ENCODE measurements around the gene KRTAP10-1. TPM values are rescaled to one million over a fixed set of nuclear protein-coding genes. Genes with fewer than 3 reads are reported as not detected.

Gene KRTAP10-1
- total and polyA plus RNA-seq, 2 of the 8 experiments (the other 6 are each of a cell fraction or from before 2014, with no cell fraction given): 0.08 TPM; not detected in 1

DNA sequence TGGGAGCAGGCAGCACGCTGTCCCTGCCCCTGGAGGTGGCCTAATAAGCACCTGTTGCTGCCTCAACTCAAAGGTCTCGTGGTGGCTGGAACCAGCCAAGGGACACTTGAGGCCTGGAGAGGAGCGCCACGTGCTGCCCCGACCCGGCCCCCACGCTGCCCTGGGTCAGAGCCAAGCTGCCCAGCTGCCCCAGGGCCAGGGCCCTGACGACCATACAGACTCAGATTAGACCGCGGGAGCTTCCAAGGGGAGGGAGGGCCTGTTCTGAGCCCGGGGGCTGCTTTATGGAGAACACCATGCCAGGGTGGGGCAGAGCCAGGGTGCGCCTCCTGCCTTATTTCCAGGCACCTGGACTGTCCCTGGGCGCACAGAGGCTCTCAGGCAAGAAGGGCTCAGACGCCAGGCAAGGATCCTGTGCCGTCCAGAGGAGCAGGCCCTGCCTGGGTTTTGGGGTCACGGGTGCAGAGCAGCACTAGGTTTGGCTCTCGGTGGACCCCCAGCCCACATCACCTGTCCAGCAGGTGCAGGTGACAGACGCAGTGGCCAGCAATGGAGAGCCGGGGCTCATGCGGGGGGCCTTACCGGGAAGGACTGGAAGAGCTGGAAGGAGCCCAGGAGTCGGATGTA is 18.6 kb downstream of the KRTAP10-1 start:
- Histone ChIP-seq H3K9ac (replicated peaks in 1 of 4; ENCODE audit: extremely low read depth in 1 of 4, low read depth in 3 of 4, low read length in 3 of 4) (no peak overlapping the region), H2AFZ (ENCODE audit: low read length) (no peak overlapping the region), H4K20me1 (replicated peaks in 1 of 2; ENCODE audit: control insufficient read depth in 1 of 2, insufficient read depth in 2 of 2, low read length in 2 of 2) (no peaks in the 10 kb centered on the region), H3K36me3 (ENCODE audit: control insufficient read depth in 2 of 4, insufficient read depth in 4 of 4, low read length in 3 of 4) (no peaks in the 10 kb centered on the region), H2BK20ac (ENCODE audit: low read length) (no peak overlapping the region), H3K27ac (ENCODE audit: low read depth, low read length) (no peak overlapping the region), H3K18ac (ENCODE audit: extremely low read depth, low read length) (peak overlapping the region; percentile 32; the same call in 1 of the 2 replicates), H3K4me3 (ENCODE audit: extremely low read depth in 1 of 4, insufficient read depth in 2 of 4, low read depth in 3 of 4, low read length in 4 of 4) (no peak overlapping the region), H4K8ac (ENCODE audit: extremely low read depth, insufficient read depth, low read length) (no peak overlapping the region; the same call in none of the 2 replicates), H3K23ac (ENCODE audit: insufficient read length) (no peak overlapping the region), H3K56ac (replicated peaks; ENCODE audit: insufficient read length, low read depth, low read length) (no peak overlapping the region), H2BK12ac (ENCODE audit: low read depth, low read length) (no peak overlapping the region), H4K5ac (ENCODE audit: insufficient read length, low read depth, low read length) (no peak overlapping the region), H3K27me3 (replicated peaks in 1 of 4; ENCODE audit: control insufficient read depth in 3 of 4, extremely low read depth in 1 of 4, insufficient read depth in 3 of 4, low read length in 3 of 4) (peaks cover 0 to 3% (median 0%) of the 10 kb centered on the region in 4 experiments; a peak in 1 of 7 replicates), H3K14ac (ENCODE audit: insufficient read length) (no peak overlapping the region), H2AK5ac (ENCODE audit: low read depth, low read length) (0 out of 2 replicates have a peak overlapping the region, but pooled peaks have one; percentile 39), H2BK120ac (replicated peaks; ENCODE audit: low read depth, low read length) (no peak overlapping the region), H3K23me2 (ENCODE audit: low read depth, low read length) (peaks cover 14% of the 10 kb centered on the region), H3K79me2 (ENCODE audit: control insufficient read depth in 1 of 2, insufficient read depth in 2 of 2, low read length in 2 of 2) (no peaks in the 10 kb centered on the region), H2BK15ac (ENCODE audit: low read length) (no peak overlapping the region), H3K4me2 (ENCODE audit: insufficient read depth in 1 of 2, low read depth in 2 of 2, low read length in 2 of 2) (no peak overlapping the region), H3K9me3 (ENCODE audit: insufficient read depth in 2 of 2, low read depth in 1 of 2, low read length in 1 of 2) (peaks cover 0 to 15% of the 10 kb centered on the region in 2 experiments; a peak in 3 of 4 replicates), H3K4ac (replicated peaks; ENCODE audit: insufficient read length, low read depth, low read length) (no peak overlapping the region), H2BK5ac (ENCODE audit: low read depth, low read length) (no peak overlapping the region), H4K91ac (replicated peaks; ENCODE audit: insufficient read length, low read length) (no peak overlapping the region), H3K4me1 (replicated peaks in 1 of 4; ENCODE audit: control insufficient read depth in 3 of 4, insufficient read depth in 4 of 4, low read length in 3 of 4) (peaks cover 0 to 3% (median 0%) of the 10 kb centered on the region in 4 experiments; a peak in 1 of 7 replicates), H3K79me1 (ENCODE audit: low read depth, low read length) (peaks cover 3% of the 10 kb centered on the region; the same call in 1 of the 2 replicates)
- ChIA-PET CTCF (ENCODE audit: partially characterized antibody) (interaction anchor here (1.0 to 2.1 kb wide), 5 partner anchors 9 to 272 kb away, joined by 3 to 7 read pairs (median 3); no protein-coding TSS in a partner anchor), POLR2A (ENCODE audit: partially characterized antibody) (interaction anchor here (1.1 to 1.6 kb wide), 5 partner anchors 9 to 191 kb away, joined by 3 to 7 read pairs (median 4); no protein-coding TSS in a partner anchor)
- FAIRE-seq (no peak), DNase-seq (ENCODE audit: low read depth in 1 of 2, low spot score in 2 of 2) (no peak)
- 94% methylated on average over 20 of the region's 22 CpGs; no CpG with 5 or more reads in 1 of the 2 experiments for WGBS, 2 experiments (ENCODE audit: extremely low coverage in 1 of 2, insufficient coverage in 1 of 2, insufficient read length in 1 of 2, insufficient replicate concordance in 2 of 2, low coverage in 1 of 2, low lambda C conversion rate in 2 of 2, missing lambda C conversion rate in 1 of 2)
- TF ChIP-seq POLR2AphosphoS5 (IDR thresholded peaks at IDR 0.05; ENCODE audit: low read depth, low read length): 0 out of 2 replicates have a peak, but pooled peaks have one; percentile 6
- no peak for TF ChIP-seq SUZ12 (IDR thresholded peaks at IDR 0.05; ENCODE audit: low read length)
- TF ChIP-seq TCF12 (IDR thresholded peaks at IDR 0.05; ENCODE audit: low read depth, low read length): no peak
- TF ChIP-seq, protein P1, sequence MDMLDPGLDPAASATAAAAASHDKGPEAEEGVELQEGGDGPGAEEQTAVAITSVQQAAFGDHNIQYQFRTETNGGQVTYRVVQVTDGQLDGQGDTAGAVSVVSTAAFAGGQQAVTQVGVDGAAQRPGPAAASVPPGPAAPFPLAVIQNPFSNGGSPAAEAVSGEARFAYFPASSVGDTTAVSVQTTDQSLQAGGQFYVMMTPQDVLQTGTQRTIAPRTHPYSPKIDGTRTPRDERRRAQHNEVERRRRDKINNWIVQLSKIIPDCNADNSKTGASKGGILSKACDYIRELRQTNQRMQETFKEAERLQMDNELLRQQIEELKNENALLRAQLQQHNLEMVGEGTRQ (IDR thresholded peaks at IDR 0.05; ENCODE audit: low read length): no peak

Data from H1 (cell line).